GM23338 (cell line): ENCODE results near the gene DUSP15. TPM values are rescaled to one million over a fixed set of nuclear protein-coding genes. Genes with fewer than 3 reads are reported as not detected.

Experiments used
- ATAC-seq: fragments of 200-7000 bp; cut with Tn5 transposase; 3 replicates; pipeline ENCODE4 v1.9.1; 2020
- DNase-seq: peaks from one replicate; pipeline ENCODE4 v3.0.0-alpha.2; 2015; ENCODE audit warnings: low spot score
- H2AFZ ChIP-seq: fragments of 200-600 bp; sonication (generic); 2 replicates; pipeline ENCODE4 v1.8.0; 2016; ENCODE audit warnings: antibody characterized with exemption, mild to moderate bottlenecking, moderate library complexity
- H3F3A ChIP-seq: fragments of 200-600 bp; sonication (generic); replicated peaks from 2 replicates; pipeline ENCODE4 v1.8.0; 2017; ENCODE audit warnings: antibody characterized with exemption, mixed run types, low read depth
- H3K27ac ChIP-seq: fragments of 200-600 bp; sonication (generic); 2 replicates; pipeline ENCODE4 v1.6.1; 2016; ENCODE audit warnings: low read depth
- H3K27me3 ChIP-seq: fragments of 200-600 bp; sonication (generic); 2 replicates; pipeline ENCODE4 v1.8.0; 2016; ENCODE audit warnings: mild to moderate bottlenecking, mixed run types, moderate library complexity; ENCODE audit not compliant: insufficient read depth
- H3K36me3 ChIP-seq: fragments of 200-600 bp; sonication (generic); 2 replicates; pipeline ENCODE4 v1.8.0; 2016; ENCODE audit warnings: mild to moderate bottlenecking; ENCODE audit not compliant: insufficient read depth
- H3K4me1 ChIP-seq: fragments of 200-600 bp; sonication (generic); 2 replicates; pipeline ENCODE4 v1.8.0; 2016; ENCODE audit warnings: mild to moderate bottlenecking, moderate library complexity; ENCODE audit not compliant: insufficient read depth
- H3K4me2 ChIP-seq: fragments of 200-600 bp; sonication (generic); 2 replicates; pipeline ENCODE4 v1.7.1; 2017; ENCODE audit warnings: mixed run types
- H3K4me3 ChIP-seq: fragments of 200-600 bp; sonication (generic); 2 replicates; pipeline ENCODE4 v1.6.1; 2016; ENCODE audit warnings: mixed run types
- H3K79me2 ChIP-seq: fragments of 200-600 bp; sonication (generic); replicated peaks from 2 replicates; pipeline ENCODE4 v1.8.0; 2017; ENCODE audit warnings: mild to moderate bottlenecking; ENCODE audit not compliant: insufficient read depth
- H3K9me2 ChIP-seq: fragments of 200-600 bp; sonication (generic); 2 replicates; pipeline ENCODE4 v1.8.0; 2017; ENCODE audit not compliant: insufficient read depth
- H4K20me1 ChIP-seq: fragments of 200-600 bp; sonication (generic); replicated peaks from 2 replicates; pipeline ENCODE4 v1.8.0; 2017; ENCODE audit warnings: mild to moderate bottlenecking; ENCODE audit not compliant: insufficient read depth
- H3K27ac Mint-ChIP-seq: 2 replicates; pipeline ENCODE4 v1.8.0; 2020; ENCODE audit warnings: inconsistent platforms, mild to moderate bottlenecking, moderate library complexity, mixed read lengths
- H3K27me3 Mint-ChIP-seq: 3 replicates; pipeline ENCODE4 v1.8.0; 2022; ENCODE audit warnings: low read depth, mild to moderate bottlenecking, moderate library complexity, mixed read lengths, inconsistent platforms; ENCODE audit not compliant: insufficient read depth, poor library complexity
- H3K36me3 Mint-ChIP-seq: 3 replicates; pipeline ENCODE4 v1.8.0; 2021; ENCODE audit warnings: low read depth, mild to moderate bottlenecking, inconsistent platforms, moderate library complexity, mixed read lengths
- H3K4me1 Mint-ChIP-seq: 3 replicates; pipeline ENCODE4 v1.8.0; 2020; ENCODE audit warnings: mild to moderate bottlenecking, inconsistent platforms, mixed read lengths
- H3K4me3 Mint-ChIP-seq: 3 replicates; pipeline ENCODE4 v1.8.0; 2021; ENCODE audit warnings: moderate library complexity, mild to moderate bottlenecking, inconsistent platforms, mixed read lengths
- H3K9me3 Mint-ChIP-seq: 3 replicates; pipeline ENCODE4 v1.8.0; 2020; ENCODE audit warnings: moderate library complexity, mild to moderate bottlenecking, inconsistent platforms, mixed read lengths
- CREB1 ChIP-seq: fragments of 250-450 bp; sonication (Bioruptor Pico); IDR thresholded peaks from 2 replicates; pipeline ENCODE4 v1.5.0; 2020; ENCODE audit warnings: low read depth, mild to moderate bottlenecking, moderate library complexity
- CTCF ChIP-seq, 2 experiments: fragments of 200-600 bp in 1 of 2; sonication (generic) in 1 of 2; conservative IDR thresholded peaks; 2 replicates each; pipeline versions ENCODE4 v1.5.1 to v1.6.1; 2016 to 2017; ENCODE audit warnings: antibody characterized with exemption in 2 of 2, low read depth in 2 of 2, mild to moderate bottlenecking in 2 of 2, moderate library complexity in 1 of 2
- EZH2 ChIP-seq: fragments of 200-600 bp; sonication (generic); IDR thresholded peaks from one replicate; pipeline ENCODE4 v1.8.0; 2017; ENCODE audit warnings: antibody characterized with exemption, mild to moderate bottlenecking, low read depth; ENCODE audit not compliant: unreplicated experiment
- EZH2phosphoT487 ChIP-seq: fragments of 200-600 bp; sonication (generic); IDR thresholded peaks from one replicate; pipeline ENCODE4 v1.8.1; 2018; ENCODE audit warnings: antibody characterized with exemption; ENCODE audit not compliant: unreplicated experiment
- JUNB ChIP-seq: IDR thresholded peaks from one replicate; pipeline ENCODE4 v1.6.1; 2016; ENCODE audit warnings: antibody characterized with exemption; ENCODE audit not compliant: unreplicated experiment
- NANOG ChIP-seq: IDR thresholded peaks from 2 replicates; pipeline ENCODE4 v1.6.1; 2016; ENCODE audit warnings: antibody characterized with exemption, borderline replicate concordance
- POLR2AphosphoS5 ChIP-seq: IDR thresholded peaks from 2 replicates; pipeline ENCODE4 v1.6.1; 2016; ENCODE audit warnings: antibody characterized with exemption, low read depth
- REST ChIP-seq: IDR thresholded peaks from one replicate; pipeline ENCODE4 v1.6.1; 2018; ENCODE audit warnings: antibody characterized with exemption; ENCODE audit not compliant: unreplicated experiment
- STAT1 ChIP-seq: IDR thresholded peaks from one replicate; pipeline ENCODE4 v1.6.1; 2016; ENCODE audit warnings: antibody characterized with exemption; ENCODE audit not compliant: unreplicated experiment
- ZNF114 ChIP-seq: fragments of 250-450 bp; sonication (Bioruptor Pico); IDR thresholded peaks from 2 replicates; pipeline ENCODE4 v1.5.0; 2020; ENCODE audit warnings: mild to moderate bottlenecking, moderate library complexity
- ZNF331 ChIP-seq: fragments of 250-450 bp; sonication (Bioruptor Pico); IDR thresholded peaks from 2 replicates; pipeline ENCODE4 v1.5.0; 2020; ENCODE audit warnings: low read depth, mild to moderate bottlenecking, moderate library complexity
- polyA plus RNA-seq: library from polyadenylated mRNA; unstranded; fragments of >200 nt; fragmentation: Nextera tagmentation; extraction: Ambion mirVana; gene quantifications from 2 replicates; pipeline ENCODE4 v1.2.1, GENCODE V29; 2016
- total RNA-seq: library from RNA; depleted of rRNA; stranded (reverse); fragments of >200 nt; shearing (Covaris generic); gene quantifications from 2 replicates; pipeline ENCODE4 v1.2.3, GENCODE V29; 2014

Gene DUSP15
- total and polyA plus RNA-seq, 2 experiments from 2014 or later: 0.61 to 2.8 TPM

- no peak for TF ChIP-seq STAT1
- no peak for TF ChIP-seq EZH2phosphoT487
- TF ChIP-seq JUNB: no peak
- TF ChIP-seq REST: no peak
- no peak for TF ChIP-seq NANOG
- TF ChIP-seq CTCF (conservative IDR thresholded peaks at IDR 0.05; ENCODE audit: low read depth in 2 of 2): no peak
- TF ChIP-seq EZH2: no peak
- no peak for TF ChIP-seq ZNF331 (CRISPR knock-in tag)
- TF ChIP-seq POLR2AphosphoS5: no peak
Observed at GRCh38 chr20:31843288-31843687, 27.0 kb downstream of the DUSP15 start (continued).

GRCh38 chr20:31842471-31843157 is 27.7 kb downstream of the DUSP15 start:
- peaks cover 5% of the 10 kb centered on the region for H3K27me3 Mint-ChIP-seq
- no peak for TF ChIP-seq EZH2
- TF ChIP-seq POLR2AphosphoS5: no peak
- no peak for TF ChIP-seq CTCF (conservative IDR thresholded peaks at IDR 0.05; ENCODE audit: low read depth in 2 of 2)
- no peak for TF ChIP-seq EZH2phosphoT487
- no peak for TF ChIP-seq CREB1 (CRISPR knock-in tag)
- no peak for TF ChIP-seq JUNB
- no peak for TF ChIP-seq ZNF331 (CRISPR knock-in tag)
- no peak for TF ChIP-seq ZNF114 (CRISPR knock-in tag)
- no peak for TF ChIP-seq STAT1
- TF ChIP-seq REST: no peak

More at GRCh38 chr20:31842471-31843157, 27.7 kb downstream of the DUSP15 start:
- Histone ChIP-seq H4K20me1 (no peaks in the 10 kb centered on the region), H3K27me3 (0 out of 2 replicates have a peak, but pooled peaks cover 7% of the 10 kb centered on the region), H2AFZ (peak overlapping the region; percentile 94), H3F3A (0 out of 2 replicates have a peak, but pooled peaks cover 2% of the 10 kb centered on the region), H3K9me2 (0 out of 2 replicates have a peak, but pooled peaks cover 5% of the 10 kb centered on the region), H3K4me2 (peak overlapping the region; percentile 35; the same call in 1 of the 2 replicates), H3K27ac (no peak overlapping the region), H3K36me3 (no peaks in the 10 kb centered on the region), H3K4me3 (no peak overlapping the region), H3K79me2 (no peaks in the 10 kb centered on the region), H3K4me1 (peaks cover 21% of the 10 kb centered on the region; the same call in 1 of the 2 replicates)
- no peak overlapping the region for H3K4me3 Mint-ChIP-seq
- peak; percentile 23 for ATAC-seq
- H3K9me3 Mint-ChIP-seq: peaks cover 11% of the 10 kb centered on the region; the same call in 1 of the 3 replicates
- DNase-seq: peak; percentile 57
- H3K36me3 Mint-ChIP-seq: no peaks in the 10 kb centered on the region
- H3K4me1 Mint-ChIP-seq: peaks cover 24% of the 10 kb centered on the region
- no peak overlapping the region for H3K27ac Mint-ChIP-seq
